Activated B cell treated with CpG ODN at 0.5 μM for 24 hours (primary cell): Measurements from ENCODE around the gene PTH1R. TPM values are rescaled to one million over a fixed set of nuclear protein-coding genes. Genes with fewer than 3 reads are reported as not detected.

Source experiments
- ATAC-seq: fragments of 200-7000 bp; cut with Tn5 transposase; one replicate; pipeline ENCODE4 v1.10.0; 2021; ENCODE audit warnings: low read depth, mild to moderate bottlenecking, moderate library complexity
- CTCF ChIA-PET: fragments of 350-600 bp; sonication (Branson Sonifier 250); formaldehyde crosslinking; loops from one replicate; lab custom pipeline; 2021; ENCODE audit warnings: antibody characterized with exemption; lab: Charles Lee
- POLR2A ChIA-PET: fragments of 350-600 bp; sonication (Branson Sonifier 250); formaldehyde crosslinking; loops from one replicate; lab custom pipeline; 2021; ENCODE audit warnings: antibody characterized with exemption; lab: Charles Lee
- DNase-seq: peaks from one replicate; pipeline ENCODE4 v3.0.0; 2022
- H3K27ac Mint-ChIP-seq: one replicate; pipeline ENCODE4 v1.8.0; 2020; ENCODE audit warnings: mixed read lengths
- H3K27me3 Mint-ChIP-seq: one replicate; pipeline ENCODE4 v1.8.0; 2021; ENCODE audit warnings: mixed read lengths
- H3K36me3 Mint-ChIP-seq: one replicate; pipeline ENCODE4 v1.8.0; 2021; ENCODE audit warnings: low read depth, mixed read lengths
- H3K4me1 Mint-ChIP-seq: one replicate; pipeline ENCODE4 v1.8.0; 2021; ENCODE audit warnings: mixed read lengths
- H3K4me3 Mint-ChIP-seq: one replicate; pipeline ENCODE4 v1.8.0; 2020; ENCODE audit warnings: mild to moderate bottlenecking, mixed read lengths
- H3K9me3 Mint-ChIP-seq: one replicate; pipeline ENCODE4 v1.8.0; 2020; ENCODE audit warnings: mixed read lengths
- intact Hi-C: fragments of 100-400 bp; cut with micrococcal nuclease; formaldehyde crosslinking; loops from one replicate; pipeline ENCODE4 v1.15.1; 2024
- total RNA-seq: library from RNA; stranded (reverse); gene quantifications from 2 replicates; pipeline ENCODE4 v1.2.3, GENCODE V29; 2022
- TF ChIP-seq, protein P1 (sequence below): fragments of 200-600 bp; IDR thresholded peaks from one replicate; pipeline ENCODE4 v1.8.0; 2022; ENCODE audit warnings: antibody characterized with exemption, mild to moderate bottlenecking

Gene PTH1R
- total RNA-seq, 1 donor from 2014 or later = not detected

DNA sequence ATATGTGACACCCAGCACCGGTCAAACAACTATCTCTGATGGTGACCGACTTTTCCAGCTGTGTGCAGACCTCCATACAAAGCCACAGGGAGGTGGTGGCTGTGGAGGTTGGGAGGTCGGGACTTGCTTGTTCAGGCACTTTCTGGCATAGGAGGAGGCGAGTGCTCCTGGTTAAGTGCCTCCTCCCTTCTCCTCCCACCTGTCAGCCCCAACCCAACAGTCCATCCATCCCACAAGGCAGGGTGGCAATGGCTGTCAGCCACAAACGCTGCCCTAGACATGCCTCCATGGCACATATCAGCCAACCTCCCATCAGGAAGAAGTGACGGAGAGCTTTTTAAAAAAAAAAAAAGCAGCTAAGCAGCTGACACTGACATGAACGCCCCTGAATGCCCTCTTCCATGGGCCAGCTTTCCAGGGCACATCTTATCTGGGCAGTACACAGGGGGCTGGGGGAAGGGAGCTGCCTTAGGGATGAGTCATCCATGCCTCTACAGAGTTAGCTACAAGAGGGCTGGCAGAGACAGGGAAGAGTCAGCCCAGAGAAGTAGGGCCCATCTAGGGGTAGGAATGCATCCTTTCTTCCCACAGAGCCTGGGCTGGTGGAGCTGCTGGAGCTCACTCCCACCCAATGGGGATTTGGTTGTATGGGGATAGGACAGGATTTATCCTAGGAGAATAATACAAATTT is 57.8 kb downstream of the PTH1R start:
- Mint-ChIP-seq H3K9me3 (no peaks in the 10 kb centered on the region), H3K27ac (peak overlapping the region; percentile 56), H3K27me3 (no peaks in the 10 kb centered on the region), H3K4me1 (peaks cover 89% of the 10 kb centered on the region), H3K4me3 (no peak overlapping the region), H3K36me3 (peaks cover 51% of the 10 kb centered on the region)
- CTCF ChIA-PET = interaction anchor here (1.0 to 2.1 kb wide), 2 partner anchors 12 to 26 kb away, joined by 3 to 9 read pairs; no protein-coding TSS in a partner anchor
- TF ChIP-seq, protein P1, sequence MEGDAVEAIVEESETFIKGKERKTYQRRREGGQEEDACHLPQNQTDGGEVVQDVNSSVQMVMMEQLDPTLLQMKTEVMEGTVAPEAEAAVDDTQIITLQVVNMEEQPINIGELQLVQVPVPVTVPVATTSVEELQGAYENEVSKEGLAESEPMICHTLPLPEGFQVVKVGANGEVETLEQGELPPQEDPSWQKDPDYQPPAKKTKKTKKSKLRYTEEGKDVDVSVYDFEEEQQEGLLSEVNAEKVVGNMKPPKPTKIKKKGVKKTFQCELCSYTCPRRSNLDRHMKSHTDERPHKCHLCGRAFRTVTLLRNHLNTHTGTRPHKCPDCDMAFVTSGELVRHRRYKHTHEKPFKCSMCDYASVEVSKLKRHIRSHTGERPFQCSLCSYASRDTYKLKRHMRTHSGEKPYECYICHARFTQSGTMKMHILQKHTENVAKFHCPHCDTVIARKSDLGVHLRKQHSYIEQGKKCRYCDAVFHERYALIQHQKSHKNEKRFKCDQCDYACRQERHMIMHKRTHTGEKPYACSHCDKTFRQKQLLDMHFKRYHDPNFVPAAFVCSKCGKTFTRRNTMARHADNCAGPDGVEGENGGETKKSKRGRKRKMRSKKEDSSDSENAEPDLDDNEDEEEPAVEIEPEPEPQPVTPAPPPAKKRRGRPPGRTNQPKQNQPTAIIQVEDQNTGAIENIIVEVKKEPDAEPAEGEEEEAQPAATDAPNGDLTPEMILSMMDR = no peak
- DNase-seq (no peak), ATAC-seq (no peak)
- POLR2A ChIA-PET = interaction anchor here (0.5 to 15.6 kb wide), 5 partner anchors 12 to 120 kb away, joined by 3 to 189 read pairs (median 4); partner anchors contain the start of genes CCDC12 and NBEAL2
- intact Hi-C loops = no loop called here

DNA sequence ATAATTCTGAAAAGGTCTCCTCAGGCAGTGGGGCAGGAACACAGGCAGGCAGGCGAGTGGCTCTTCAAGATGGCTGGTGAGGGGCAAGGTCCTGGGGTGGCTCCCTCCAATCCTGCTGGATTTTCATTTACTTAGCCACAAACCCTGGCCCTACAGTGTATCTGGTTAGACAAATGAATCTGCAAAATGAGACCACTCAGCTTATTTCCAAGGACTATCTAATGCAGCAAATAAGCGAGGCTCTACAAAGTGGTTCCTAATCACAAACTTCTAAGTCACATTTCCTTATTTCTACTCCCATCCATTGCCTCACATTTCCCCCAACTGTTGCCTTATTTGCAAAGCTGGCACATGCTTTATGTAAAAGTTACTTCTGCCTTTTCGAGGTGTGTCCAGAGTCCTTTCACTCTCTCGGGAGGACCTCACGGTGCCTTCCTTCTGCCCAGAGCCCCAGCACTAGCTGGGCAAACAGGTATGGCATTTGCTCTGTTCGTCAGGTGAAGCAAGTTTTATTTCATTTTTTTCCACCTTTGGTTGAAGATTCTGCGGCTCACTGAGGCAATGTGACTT is 58.6 kb downstream of the PTH1R start:
- Mint-ChIP-seq H3K4me1 (peaks cover 89% of the 10 kb centered on the region), H3K4me3 (no peak overlapping the region), H3K9me3 (no peaks in the 10 kb centered on the region), H3K27ac (peak overlapping the region; percentile 61), H3K27me3 (no peaks in the 10 kb centered on the region), H3K36me3 (peaks cover 55% of the 10 kb centered on the region)
- POLR2A ChIA-PET = interaction anchor here (0.5 to 15.6 kb wide), 4 partner anchors 11 to 120 kb away, joined by 3 to 189 read pairs (median 4); partner anchors contain the start of genes CCDC12 and NBEAL2
- ATAC-seq (no peak), DNase-seq (no peak)
- TF ChIP-seq, protein P1 = no peak
- intact Hi-C loops = no loop called here
- CTCF ChIA-PET = interaction anchor here (1.0 to 2.1 kb wide), 2 partner anchors 12 to 27 kb away, joined by 3 to 9 read pairs; no protein-coding TSS in a partner anchor

DNA sequence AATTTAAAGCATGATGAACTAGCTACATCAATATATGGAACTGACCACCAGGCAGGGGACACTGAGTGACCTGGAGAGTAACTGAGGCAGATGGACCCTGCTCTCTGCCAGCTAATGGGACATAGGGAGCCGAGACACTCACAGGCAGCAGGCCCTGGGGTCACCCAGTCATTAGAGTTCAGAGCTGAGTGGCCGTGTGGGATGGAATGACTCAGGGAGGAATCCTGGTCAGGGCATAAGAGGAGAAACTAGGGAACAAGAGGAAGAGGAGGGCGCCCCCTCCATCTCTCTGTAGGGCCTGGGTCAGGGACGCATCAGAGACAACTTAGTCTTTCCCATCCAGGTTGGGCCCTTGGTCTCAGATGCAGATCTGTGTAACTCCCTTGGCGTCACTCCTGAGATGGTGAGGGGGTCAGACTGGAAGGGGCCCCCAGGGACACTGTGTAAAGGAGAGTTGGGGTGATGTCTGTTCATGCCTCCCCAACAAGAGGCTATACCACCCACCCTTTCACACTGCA is 59.3 kb downstream of the PTH1R start:
- peak overlapping the region; percentile 61 for H3K27ac Mint-ChIP-seq
- intact Hi-C loops = no loop called here
- H3K4me1 Mint-ChIP-seq = peaks cover 87% of the 10 kb centered on the region
- DNase-seq (no peak), ATAC-seq (no peak)
- TF ChIP-seq, protein P1 = no peak
- H3K9me3 Mint-ChIP-seq = no peaks in the 10 kb centered on the region
- ChIA-PET POLR2A (interaction anchor here (1.5 to 15.6 kb wide), 2 partner anchors 10 to 40 kb away, joined by 4 to 189 read pairs; partner anchors contain the start of genes CCDC12 and NBEAL2), CTCF (no interaction called here)
- no peak overlapping the region for H3K4me3 Mint-ChIP-seq
- peaks cover 54% of the 10 kb centered on the region for H3K36me3 Mint-ChIP-seq
- H3K27me3 Mint-ChIP-seq = no peaks in the 10 kb centered on the region

DNA sequence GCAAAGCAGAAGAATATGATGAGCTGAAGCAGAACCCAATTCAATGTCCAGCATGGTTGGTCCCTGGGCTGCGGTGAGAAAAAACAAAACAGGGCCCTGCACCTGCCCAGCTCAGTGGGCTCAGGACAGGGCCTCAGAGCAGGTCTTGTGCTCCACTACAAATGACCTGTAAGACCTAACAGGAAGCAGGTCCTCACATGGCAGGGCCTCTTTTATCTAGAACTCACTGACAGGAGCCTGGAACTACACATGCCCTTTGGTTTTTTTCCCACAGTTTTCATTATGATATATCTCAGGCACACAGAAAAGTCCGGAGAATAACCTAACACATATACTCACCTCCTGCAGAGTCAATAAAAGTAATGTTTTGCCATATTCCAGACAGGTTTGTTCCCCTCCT is 60.6 kb downstream of the PTH1R start:
- TF ChIP-seq, protein P1 = no peak
- POLR2A ChIA-PET = interaction anchor here (0.9 to 2.4 kb wide), 5 partner anchors 7 to 53 kb away, joined by 3 to 8 read pairs (median 5); partner anchors contain the start of gene NBEAL2

More for the DNA sequence above, 60.6 kb downstream of the PTH1R start:
- peaks cover 64% of the 10 kb centered on the region for H3K36me3 Mint-ChIP-seq
- CTCF ChIA-PET = no interaction called here
- intact Hi-C loops = loop anchor here (2.0 kb wide), 1 partner anchor 15 kb away; no protein-coding TSS in a partner anchor
- peak overlapping the region; percentile 73 for H3K27ac Mint-ChIP-seq
- H3K4me1 Mint-ChIP-seq = peaks cover 84% of the 10 kb centered on the region
- no peaks in the 10 kb centered on the region for H3K9me3 Mint-ChIP-seq
- peak overlapping the region; percentile 46 for H3K4me3 Mint-ChIP-seq
- ATAC-seq = peak; percentile 6
- DNase-seq = no peak
- H3K27me3 Mint-ChIP-seq = no peaks in the 10 kb centered on the region
